Suppressor macrophage treated with lipopolysaccharide for 1 hour (primary cell): ENCODE measurements around the gene CATSPERZ.
A peak's percentile ranks its signal among the peaks of the same experiment; 100 is the strongest.
"Not testable (repeated sequence)": the region's sequence is repeated elsewhere in the genome, so short reads cannot be mapped to it uniquely, and the experiment has no call there.

Experiments
- DNase-seq, 3 donors: peaks; one replicate each; pipeline ENCODE4 v3.0.0-alpha.2; 2020 to 2022

Gene CATSPERZ

GRCh38 chr11:64304316-64305072 lies 4.3 kb downstream of the CATSPERZ start:
- peak; percentile 95 to 98 (median 96) for DNase-seq

GRCh38 chr11:64305075-64305690 lies 5.0 kb downstream of the CATSPERZ start, which contains the start of gene ESRRA:
Gene ESRRA, plus strand, starts transcription at chr11:64305524. Its CDS starts 1,656 bp downstream, at chr11:64307180.
- peak; percentile 99 to 100 (median 100) for DNase-seq

GRCh38 chr11:64305691-64306562 lies 5.8 kb downstream of the CATSPERZ start:
- peak; percentile 53 to 64 (median 63) for DNase-seq

- DNase-seq: no peak
Measured at GRCh38 chr11:64306563-64306875, 6.4 kb downstream of the CATSPERZ start.

- no peak for DNase-seq
Measured at GRCh38 chr11:64306876-64307622, 6.9 kb downstream of the CATSPERZ start.

- DNase-seq: not testable (repeated sequence)
Measured at GRCh38 chr11:64307795-64308194, 7.6 kb downstream of the CATSPERZ start.

- DNase-seq: no peak
Measured at GRCh38 chr11:64312947-64313346, 12.8 kb downstream of the CATSPERZ start.

GRCh38 chr11:64313491-64314145 lies 13.5 kb downstream of the CATSPERZ start:
- DNase-seq: no peak

- no peak for DNase-seq
Measured at GRCh38 chr11:64314146-64314804, 14.1 kb downstream of the CATSPERZ start.

- no peak for DNase-seq
Measured at GRCh38 chr11:64314805-64315561, 14.8 kb downstream of the CATSPERZ start.

- DNase-seq: not testable (repeated sequence)
Measured at GRCh38 chr11:64315667-64316526, 15.7 kb downstream of the CATSPERZ start.

- no peak for DNase-seq
Measured at GRCh38 chr11:64316672-64317324, 16.6 kb downstream of the CATSPERZ start.

- DNase-seq: peak; percentile 94 to 96 (median 96)
Measured at GRCh38 chr11:64317325-64317960, 17.3 kb downstream of the CATSPERZ start, which contains the start of gene TRMT112. Gene TRMT112, minus strand, starts transcription at chr11:64317559. Its CDS starts 33 bp downstream, at chr11:64317526.

GRCh38 chr11:64317961-64318765 lies 18.0 kb downstream of the CATSPERZ start, which contains the start of gene PRDX5:
Gene PRDX5, plus strand, starts transcription at chr11:64318121. Its CDS starts 95 bp downstream, at chr11:64318216.
- peak; percentile 98 to 99 (median 99) for DNase-seq

GRCh38 chr11:64318766-64319761 lies 18.9 kb downstream of the CATSPERZ start:
- peak in 1 of 3 donors; percentile 36 for DNase-seq

GRCh38 chr11:64320556-64320955 lies 20.4 kb downstream of the CATSPERZ start:
- no peak for DNase-seq
